Endothelial cell of umbilical vein (primary cell): Measurements from ENCODE around the gene SH3BP4. TPM values are rescaled to one million over a fixed set of nuclear protein-coding genes. Genes with fewer than 3 reads are reported as not detected.

ENCODE experiments used
- BruUV-seq: library from RNA; stranded (reverse); fragments of 400-500 nt; replicated peaks from 2 replicates; lab custom pipeline; 2021; lab: Mats Ljungman, UMichigan
- CTCF ChIA-PET: fragments of 300-600, 350-600 bp; sonication (Branson Sonifier 250); formaldehyde crosslinking; loops from one replicate; lab custom pipeline; 2021; ENCODE audit warnings: antibody characterized with exemption, inconsistent platforms; lab: Charles Lee
- POLR2A ChIA-PET: fragments of 300-600, 350-600 bp; sonication (Branson Sonifier 250); formaldehyde crosslinking; loops from one replicate; lab custom pipeline; 2021; ENCODE audit warnings: antibody characterized with exemption, inconsistent platforms; lab: Charles Lee
- DNase-seq: peaks from one replicate; pipeline ENCODE4 v3.0.0-alpha.2; 2011; ENCODE audit warnings: low read depth, low spot score
- FAIRE-seq: peaks from 2 replicates; lab custom pipeline; 2011; peaks lifted over from hg19 to GRCh38; lab: Jason Lieb, UNC
- H2AFZ ChIP-seq: 2 replicates; pipeline ENCODE4 v1.6.0; 2012; ENCODE audit warnings: low read depth, low read length, control low read depth, inconsistent platforms
- H3K27ac ChIP-seq: 2 replicates; pipeline ENCODE4 v1.5.1; 2011; ENCODE audit warnings: low read depth, mild to moderate bottlenecking, control low read depth, low read length, moderate library complexity; ENCODE audit not compliant: insufficient read depth
- H3K27me3 ChIP-seq, 2 experiments: 2 replicates each; pipeline versions ENCODE4 v1.6.0 to v1.6.1; 2011; ENCODE audit warnings: low read length in 2 of 2, mixed read lengths in 1 of 2; ENCODE audit not compliant: control insufficient read depth in 2 of 2, insufficient read depth in 2 of 2
- H3K36me3 ChIP-seq, 2 experiments: 2 replicates in 1 of 2; 3 replicates in 1 of 2; pipeline ENCODE4 v1.5.1; 2011; ENCODE audit warnings: low read length in 2 of 2, mild to moderate bottlenecking in 1 of 2, moderate library complexity in 1 of 2; ENCODE audit not compliant: control insufficient read depth in 2 of 2, insufficient read depth in 2 of 2; ENCODE audit errors: extremely low read depth in 1 of 2
- H3K4me1 ChIP-seq: 3 replicates; pipeline ENCODE4 v1.5.1; 2011; ENCODE audit warnings: mild to moderate bottlenecking, low read length; ENCODE audit not compliant: control insufficient read depth, insufficient read depth; ENCODE audit errors: extremely low read depth
- H3K4me2 ChIP-seq: 2 replicates; pipeline ENCODE4 v1.6.1; 2011; ENCODE audit warnings: low read length, control low read depth, mixed read lengths; ENCODE audit not compliant: insufficient read depth
- H3K4me3 ChIP-seq, 3 experiments: fragments of 200-600 bp in 1 of 3; sonication (generic), shearing (Covaris generic) in 1 of 3; replicated peaks in 1 of 3; 2 replicates each; pipeline ENCODE4 v1.5.1; 2011 to 2016; ENCODE audit warnings: control low read depth in 3 of 3, low read length in 3 of 3, mild to moderate bottlenecking in 2 of 3, inconsistent platforms in 1 of 3, low read depth in 1 of 3, moderate library complexity in 1 of 3; ENCODE audit not compliant: insufficient read depth in 1 of 3
- H3K79me2 ChIP-seq: 2 replicates; pipeline ENCODE4 v1.6.0; 2012; ENCODE audit warnings: low read length, inconsistent platforms; ENCODE audit not compliant: control insufficient read depth, insufficient read depth
- H3K9ac ChIP-seq: replicated peaks from 2 replicates; pipeline ENCODE3; 2011; ENCODE audit warnings: low read length, control low read depth; ENCODE audit not compliant: insufficient read depth; ENCODE audit errors: extremely low read depth
- H3K9me1 ChIP-seq: replicated peaks from 3 replicates; pipeline ENCODE4 v1.6.0; 2011; ENCODE audit warnings: mild to moderate bottlenecking, low read length; ENCODE audit not compliant: control insufficient read depth, insufficient read depth; ENCODE audit errors: extremely low read depth
- H3K9me3 ChIP-seq: replicated peaks from 2 replicates; pipeline ENCODE4 v1.5.1; 2012; ENCODE audit warnings: low read length, inconsistent platforms; ENCODE audit not compliant: control insufficient read depth, insufficient read depth
- H4K20me1 ChIP-seq: replicated peaks from 2 replicates; pipeline ENCODE3; 2011; ENCODE audit warnings: mild to moderate bottlenecking, low read length; ENCODE audit not compliant: control insufficient read depth, insufficient read depth; ENCODE audit errors: extremely low read depth
- CTCF ChIP-seq, 2 donors: IDR thresholded peaks; 1 replicate in 1 of 2; 2 replicates in 1 of 2; pipeline ENCODE4 v1.5.1; 2011; ENCODE audit warnings: low read length in 2 of 2, mild to moderate bottlenecking in 2 of 2, moderate library complexity in 2 of 2, control low read depth in 1 of 2, inconsistent platforms in 1 of 2, low read depth in 1 of 2; ENCODE audit not compliant: insufficient read depth in 1 of 2; ENCODE audit errors: extremely low read depth in 1 of 2
- EZH2 ChIP-seq: IDR thresholded peaks from 2 replicates; pipeline ENCODE4 v1.6.1; 2012; ENCODE audit warnings: borderline replicate concordance, low read depth, mild to moderate bottlenecking, moderate library complexity, low read length, inconsistent platforms; ENCODE audit not compliant: severe bottlenecking
- FOS ChIP-seq: IDR thresholded peaks from 2 replicates; pipeline ENCODE4 v1.6.1; 2011; ENCODE audit warnings: mild to moderate bottlenecking, low read length, moderate library complexity, borderline replicate concordance; ENCODE audit not compliant: insufficient read depth
- GATA2 ChIP-seq: IDR thresholded peaks from 2 replicates; pipeline ENCODE4 v1.7.0; 2011; ENCODE audit warnings: low read depth, mild to moderate bottlenecking, moderate library complexity, mixed read lengths, low read length; ENCODE audit not compliant: insufficient read length, insufficient read depth
- JUN ChIP-seq: IDR thresholded peaks from 2 replicates; pipeline ENCODE4 v1.6.1; 2011; ENCODE audit warnings: borderline replicate concordance, low read depth; ENCODE audit not compliant: insufficient read length, insufficient read depth
- MYC ChIP-seq: IDR thresholded peaks from one replicate; pipeline ENCODE4 v1.6.1; 2011; ENCODE audit warnings: mild to moderate bottlenecking, low read depth, low read length
- POLR2A ChIP-seq: IDR thresholded peaks from 2 replicates; pipeline ENCODE4 v1.6.1; 2012; ENCODE audit warnings: low read depth, mild to moderate bottlenecking, control low read depth, low read length
- POLR2AphosphoS5 ChIP-seq: IDR thresholded peaks from 2 replicates; pipeline ENCODE4 v1.6.1; 2012; ENCODE audit warnings: low read depth, mild to moderate bottlenecking, control low read depth, low read length, moderate library complexity; ENCODE audit not compliant: insufficient read depth
- dilution Hi-C: fragments of 300-500 bp; cut with MboI; formaldehyde crosslinking; loops from one replicate; pipeline ENCODE4 v1.15.0; 2019; ENCODE audit warnings: low sequenced_read_pairs; ENCODE audit not compliant: extremely low pct_ligation_motif_present
- intact Hi-C: fragments of 100-400 bp; cut with micrococcal nuclease; formaldehyde crosslinking; loops from one replicate; pipeline ENCODE4 v1.10.0; 2022
- polyA plus RNA-seq, 4 experiments: library from polyadenylated mRNA; depleted of rRNA in 3 of 4; stranded (reverse) in 3 of 4; unstranded in 1 of 4; fragments of >200 nt; gene quantifications; 2 replicates each; pipeline versions ENCODE4 v1.2.1 to v1.2.3, GENCODE V29; 2011 to 2012; ENCODE audit warnings: missing spikeins in 1 of 4
- total RNA-seq: library from RNA; stranded (reverse); gene quantifications from 2 replicates; pipeline ENCODE4 v1.2.3, GENCODE V29; 2021
- TF ChIP-seq, protein P1 (sequence below): IDR thresholded peaks from 2 replicates; pipeline ENCODE4 v1.6.1; 2011; ENCODE audit not compliant: insufficient read depth, insufficient read length

SH3BP4 gene
- total and polyA plus RNA-seq, 2 donors (not counting 3 experiments of a cell fraction or from before 2014, with no cell fraction given), result 85.2 to 100.0 TPM

DNA sequence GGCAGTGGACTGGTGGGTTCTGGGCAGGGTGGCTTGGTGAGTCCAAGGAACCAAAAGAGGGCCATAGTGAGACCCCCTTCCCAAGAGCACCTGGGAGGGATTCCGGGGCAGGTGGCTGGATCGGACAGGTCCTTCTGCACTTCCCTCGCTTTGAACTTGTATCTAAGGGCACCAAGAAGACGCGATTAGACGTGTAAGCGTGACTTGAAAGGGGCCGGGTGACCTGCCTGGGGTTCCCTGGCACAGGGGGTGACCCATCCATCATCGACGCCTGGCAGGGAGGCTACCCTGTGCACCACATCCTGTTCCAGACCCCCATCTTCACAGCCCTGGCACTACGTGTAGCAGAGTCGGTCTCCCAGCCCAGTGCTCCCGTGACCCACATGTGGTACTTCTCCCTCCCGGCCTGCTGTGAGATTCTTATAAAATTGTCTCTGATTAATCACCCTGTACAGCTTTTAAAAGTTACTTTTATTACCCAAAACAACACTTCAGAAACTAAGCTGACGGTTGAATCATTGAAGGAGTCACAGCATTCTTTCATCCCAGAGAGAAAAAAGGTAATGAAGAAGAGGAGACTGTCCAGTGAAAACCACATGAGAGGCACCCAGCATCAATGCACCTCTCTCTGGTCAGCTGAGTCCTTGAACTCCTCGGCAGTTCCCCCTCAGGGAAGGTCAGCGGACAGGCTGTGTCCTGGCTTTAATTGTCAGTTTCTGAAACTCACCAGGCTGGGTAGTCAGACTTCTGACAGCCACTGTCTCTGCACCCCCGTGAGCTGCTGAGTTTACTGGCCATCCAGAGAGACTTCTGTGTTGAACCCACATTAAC, 13.0 kb downstream of the SH3BP4 start:
- Histone ChIP-seq H3K4me3 (no peak overlapping the region), H3K4me1 (peaks cover 28% of the 10 kb centered on the region), H3K36me3 (peaks cover 0 to 4% of the 10 kb centered on the region in 2 experiments), H3K9ac (no peak overlapping the region), H4K20me1 (no peaks in the 10 kb centered on the region), H3K9me3 (no peaks in the 10 kb centered on the region), H2AFZ (no peak overlapping the region), H3K4me2 (no peak overlapping the region), H3K27me3 (no peaks in the 10 kb centered on the region), H3K27ac (no peak overlapping the region), H3K79me2 (peaks cover 99% of the 10 kb centered on the region), H3K9me1 (no peaks in the 10 kb centered on the region)
- TF ChIP-seq, protein P1, sequence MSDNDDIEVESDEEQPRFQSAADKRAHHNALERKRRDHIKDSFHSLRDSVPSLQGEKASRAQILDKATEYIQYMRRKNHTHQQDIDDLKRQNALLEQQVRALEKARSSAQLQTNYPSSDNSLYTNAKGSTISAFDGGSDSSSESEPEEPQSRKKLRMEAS, result no peak
- no peak for TF ChIP-seq POLR2AphosphoS5
- no peak for TF ChIP-seq FOS
- no peak for TF ChIP-seq JUN
- TF ChIP-seq GATA2, result no peak
- TF ChIP-seq POLR2A, result no peak
- no peak for TF ChIP-seq CTCF (IDR thresholded peaks at IDR 0.05; ENCODE audit: extremely low read depth in 1 of 2, insufficient read depth in 1 of 2, low read depth in 1 of 2, low read length in 2 of 2)
- TF ChIP-seq MYC, result no peak
- no peak for TF ChIP-seq EZH2
- ChIA-PET POLR2A (no interaction called here), CTCF (interaction anchor here (1.3 to 1.9 kb wide), 2 partner anchors 13 to 143 kb away, joined by 4 to 6 read pairs; no protein-coding TSS in a partner anchor)
- DNase-seq, result no peak
- no peak for FAIRE-seq
- BruUV-seq, result no TSS peak
- intact Hi-C loops, result no loop called here
- dilution Hi-C loops, result no loop called here
